ENCODE data around the gene RAB22A. TPM values are rescaled to one million over a fixed set of nuclear protein-coding genes. Genes with fewer than 3 reads are reported as not detected.
A peak's percentile ranks its signal among the peaks of the same experiment; 100 is the strongest.

The RAB22A gene, protein sequence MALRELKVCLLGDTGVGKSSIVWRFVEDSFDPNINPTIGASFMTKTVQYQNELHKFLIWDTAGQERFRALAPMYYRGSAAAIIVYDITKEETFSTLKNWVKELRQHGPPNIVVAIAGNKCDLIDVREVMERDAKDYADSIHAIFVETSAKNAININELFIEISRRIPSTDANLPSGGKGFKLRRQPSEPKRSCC
- 7.3 and 11.5 TPM in 2 replicates for total RNA-seq (2014; rRNA removed; shearing (Covaris generic))

- peak; percentile 54 for DNase-seq (ENCODE audit: low spot score)
These were observed at the start of gene RAB22A for GRCh38 chr20:58309591-58310290. TSS of gene RAB22A (plus strand) at chr20:58309715. CDS start at chr20:58309977, 262 bp downstream.

DNA sequence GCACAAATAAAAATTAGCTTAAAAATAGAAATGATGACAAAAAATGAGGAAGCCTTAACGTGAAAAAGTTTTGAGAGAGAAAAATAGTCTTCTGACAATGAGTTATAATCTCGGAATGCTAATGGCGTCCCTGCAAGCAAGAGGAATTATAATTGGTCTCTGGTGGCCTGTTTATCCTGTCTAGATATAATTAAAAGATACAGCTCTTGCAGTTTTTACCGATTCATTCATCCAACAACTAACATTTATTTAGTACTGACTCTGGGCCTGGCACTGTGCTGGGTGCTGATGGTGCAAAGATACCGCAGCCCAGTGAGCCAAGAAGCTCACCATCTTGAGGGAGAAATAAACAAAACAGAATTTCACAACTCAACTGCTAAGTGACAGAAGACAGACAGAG is 49.5 kb upstream of the RAB22A start:
- DNase-seq (ENCODE audit: low spot score) = no peak

DNA sequence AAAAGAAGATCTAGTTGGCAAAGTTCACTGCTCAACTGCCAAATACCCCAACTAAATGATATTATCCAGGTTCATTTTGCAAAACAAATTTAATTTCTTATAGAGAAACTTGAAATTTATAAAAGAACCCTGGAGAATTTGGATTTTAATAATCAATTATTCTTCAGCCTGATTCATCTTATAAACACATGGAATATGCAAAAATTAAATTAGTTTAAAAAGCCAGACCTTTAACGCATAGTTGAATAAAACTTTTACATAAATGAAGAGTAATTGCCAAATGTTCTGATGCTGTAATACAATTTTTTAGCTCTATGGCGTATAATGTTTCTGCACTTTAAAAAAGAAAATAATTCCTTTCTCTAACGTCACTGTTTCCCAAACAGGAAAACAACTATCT is 47.9 kb upstream of the RAB22A start:
- no peak for DNase-seq (ENCODE audit: low spot score)

- no peak for DNase-seq (ENCODE audit: low spot score)
These were observed 45.2 kb upstream of the RAB22A start for GRCh38 chr20:58264271-58264670.

DNA sequence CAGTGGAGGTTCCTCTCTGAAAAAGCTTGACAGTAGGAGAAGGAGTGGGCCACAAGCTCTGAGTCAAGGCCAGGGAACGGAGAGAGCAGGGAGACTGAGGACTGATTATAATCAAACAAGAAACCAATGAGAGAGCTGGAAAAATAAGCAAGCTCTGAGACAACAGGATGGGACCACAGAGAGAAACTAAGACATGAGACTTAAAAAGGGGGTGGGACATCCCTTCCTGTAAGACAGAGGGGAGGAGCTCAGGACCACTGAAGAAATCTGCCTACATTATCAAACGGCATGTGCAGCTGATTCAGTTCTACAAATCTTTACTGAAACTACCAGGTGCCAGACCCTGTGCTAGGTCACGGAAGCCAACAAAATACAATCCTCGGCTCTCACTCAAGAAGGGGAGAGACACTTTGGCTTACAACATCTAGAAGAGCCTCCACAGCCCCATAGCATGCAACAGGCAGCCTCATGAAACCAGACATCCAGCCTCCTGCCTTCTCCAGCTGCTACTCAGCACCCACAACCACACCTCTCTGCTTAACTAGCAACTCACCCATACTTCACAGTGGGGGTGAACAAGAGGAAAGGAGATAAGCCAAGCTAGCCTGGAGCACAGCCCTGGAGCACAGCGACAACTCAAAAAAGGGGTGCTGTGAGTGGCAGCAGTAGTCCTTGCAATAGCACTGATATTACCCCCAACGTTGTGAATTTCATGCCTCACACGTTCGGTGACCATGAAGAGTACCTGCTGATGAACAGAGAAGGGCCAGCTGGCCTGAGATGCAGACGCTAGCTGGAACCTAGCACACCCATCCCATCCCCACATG is 41.9 kb upstream of the RAB22A start:
- DNase-seq (ENCODE audit: low spot score) = no peak

DNA sequence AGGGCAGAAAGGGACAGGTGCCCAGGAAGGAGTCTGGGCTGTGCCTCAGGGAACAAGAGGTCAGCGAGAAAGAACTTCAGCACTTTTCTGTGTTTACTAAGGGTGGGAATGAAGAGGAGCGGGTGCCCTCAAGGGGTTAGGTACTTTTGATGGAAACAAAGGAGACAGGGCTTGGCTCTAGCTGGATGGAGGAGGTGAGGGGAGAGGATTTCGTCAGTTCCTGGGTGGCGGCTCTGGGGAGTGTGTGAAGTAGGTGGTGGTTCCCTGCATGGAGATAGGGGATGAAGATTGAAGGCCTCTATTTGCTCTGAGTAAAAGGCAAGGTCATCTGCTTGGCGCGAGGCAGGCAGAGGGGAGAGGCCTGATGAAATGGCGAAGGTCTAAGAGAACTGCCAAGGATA is 41.1 kb upstream of the RAB22A start:
- no peak for DNase-seq (ENCODE audit: low spot score)

- no peak for DNase-seq (ENCODE audit: low spot score)
These were observed 40.4 kb upstream of the RAB22A start for GRCh38 chr20:58268936-58269619.

DNA sequence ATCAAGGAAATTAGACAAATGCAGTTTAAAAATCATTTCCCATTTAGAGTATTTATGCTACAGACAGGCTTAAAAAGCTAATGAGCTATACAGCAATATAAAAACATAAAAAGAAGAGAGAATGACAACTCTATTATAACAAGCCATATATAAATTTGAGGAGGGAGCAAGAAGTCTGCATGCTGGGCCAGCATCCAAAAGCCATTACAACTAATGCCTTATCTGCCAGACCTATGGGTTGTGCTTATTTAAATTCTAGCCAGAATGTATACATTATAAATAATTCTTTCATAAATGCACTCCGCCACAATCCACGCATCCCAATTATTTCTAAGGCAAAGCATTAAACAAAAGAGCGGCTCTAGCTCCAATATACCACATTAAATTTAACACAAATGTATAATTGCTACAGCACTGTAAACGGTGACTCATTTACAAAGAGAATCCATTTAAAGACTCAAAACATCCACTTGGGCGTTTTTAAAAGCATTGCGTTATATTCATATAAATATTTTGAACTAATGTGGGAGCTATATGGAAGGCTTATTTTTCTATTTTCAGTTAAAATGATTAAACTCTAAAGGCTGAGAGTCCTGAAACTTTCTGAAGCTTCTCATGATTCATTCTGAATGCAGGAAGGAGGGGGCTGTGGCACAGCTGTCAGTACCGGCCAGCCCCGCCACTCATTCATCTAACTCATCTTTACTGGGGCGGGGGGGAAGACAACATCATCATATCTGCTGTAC is 37.7 kb upstream of the RAB22A start:
- DNase-seq (ENCODE audit: low spot score) = no peak

GRCh38 chr20:58274384-58274783 is 35.1 kb upstream of the RAB22A start:
- no peak for DNase-seq (ENCODE audit: low spot score)

GRCh38 chr20:58277107-58277506 is 32.4 kb upstream of the RAB22A start:
- no peak for DNase-seq (ENCODE audit: low spot score)

GRCh38 chr20:58277578-58278472 is 31.7 kb upstream of the RAB22A start:
- DNase-seq (ENCODE audit: low spot score) = no peak

DNA sequence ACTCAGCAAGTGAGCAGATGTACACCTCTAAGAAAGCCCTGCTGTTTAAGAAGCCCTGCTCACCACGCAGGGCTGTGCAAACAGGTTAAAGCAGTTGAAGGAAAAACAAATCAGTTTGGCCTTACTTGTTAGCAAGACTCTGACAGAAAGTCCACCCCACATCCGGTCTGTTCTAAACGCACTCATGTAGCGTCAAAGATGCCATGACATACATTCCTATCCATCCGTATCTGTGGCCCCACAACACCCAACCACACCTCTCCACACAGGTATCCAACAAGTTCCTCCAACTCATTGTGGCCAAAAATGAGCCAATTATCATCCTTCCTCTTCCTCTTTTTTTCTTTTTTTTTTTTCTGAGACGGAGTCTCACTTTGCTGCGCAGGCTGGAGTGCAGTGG is 22.8 kb upstream of the RAB22A start:
- no peak for DNase-seq (ENCODE audit: low spot score)

DNA sequence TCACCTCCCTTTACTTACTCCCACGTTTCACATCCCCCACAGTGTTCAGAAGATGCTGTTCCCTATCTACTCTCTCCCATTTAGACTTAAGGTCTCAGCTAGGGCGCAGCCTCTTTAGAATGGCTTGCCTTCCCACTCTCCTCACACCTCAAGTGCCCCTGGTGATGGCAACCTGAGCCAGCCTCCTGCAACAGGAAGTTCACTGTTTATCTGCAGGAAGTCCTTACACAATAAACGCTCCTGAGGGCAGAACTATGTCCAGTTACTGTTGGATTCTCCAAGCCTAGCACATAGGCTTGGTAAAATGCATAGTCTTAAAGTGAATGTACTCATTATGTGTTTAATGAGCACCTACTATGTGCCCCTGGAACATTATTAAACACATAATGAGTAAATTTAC is 21.9 kb upstream of the RAB22A start:
- no peak for DNase-seq (ENCODE audit: low spot score)

DNA sequence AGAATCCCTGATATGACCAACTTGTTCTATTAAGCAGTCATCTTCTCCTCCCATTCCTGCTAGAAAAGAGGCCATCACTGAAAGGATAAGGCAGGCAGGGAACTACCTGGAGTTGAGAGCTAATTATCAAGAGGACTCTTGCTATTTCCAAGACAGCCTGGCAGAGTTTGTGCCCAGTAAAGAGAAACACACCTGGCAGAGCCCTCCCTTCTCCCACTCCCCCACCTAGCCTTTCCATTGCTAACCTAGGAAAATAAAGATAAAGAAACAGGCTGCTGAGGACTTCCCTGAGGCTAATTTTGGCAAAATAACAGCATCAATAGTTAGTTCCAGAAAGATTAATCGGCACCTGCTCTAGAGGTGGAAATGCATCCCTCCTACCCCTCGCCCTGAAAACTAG is 20.4 kb upstream of the RAB22A start:
- no peak for DNase-seq (ENCODE audit: low spot score)

DNA sequence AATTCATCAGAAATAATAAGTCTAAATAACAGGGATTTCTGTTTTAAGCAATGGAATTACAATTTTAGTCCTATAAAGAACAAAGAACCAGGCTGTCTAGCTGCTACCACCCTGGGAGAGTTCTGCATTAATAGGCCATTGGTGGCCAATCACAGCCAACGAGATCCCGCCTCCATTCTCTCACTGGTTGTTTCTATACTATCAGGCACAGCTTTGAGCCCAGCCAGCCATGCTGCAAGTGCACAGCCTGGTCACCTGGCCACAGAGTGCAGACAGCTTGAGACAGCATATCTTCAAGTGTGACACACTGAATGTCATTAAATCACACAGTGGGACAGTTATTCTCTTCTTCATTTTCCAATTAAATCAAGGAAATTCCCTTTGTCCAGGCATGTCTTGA is 16.1 kb upstream of the RAB22A start:
- no peak for DNase-seq (ENCODE audit: low spot score)

DNA sequence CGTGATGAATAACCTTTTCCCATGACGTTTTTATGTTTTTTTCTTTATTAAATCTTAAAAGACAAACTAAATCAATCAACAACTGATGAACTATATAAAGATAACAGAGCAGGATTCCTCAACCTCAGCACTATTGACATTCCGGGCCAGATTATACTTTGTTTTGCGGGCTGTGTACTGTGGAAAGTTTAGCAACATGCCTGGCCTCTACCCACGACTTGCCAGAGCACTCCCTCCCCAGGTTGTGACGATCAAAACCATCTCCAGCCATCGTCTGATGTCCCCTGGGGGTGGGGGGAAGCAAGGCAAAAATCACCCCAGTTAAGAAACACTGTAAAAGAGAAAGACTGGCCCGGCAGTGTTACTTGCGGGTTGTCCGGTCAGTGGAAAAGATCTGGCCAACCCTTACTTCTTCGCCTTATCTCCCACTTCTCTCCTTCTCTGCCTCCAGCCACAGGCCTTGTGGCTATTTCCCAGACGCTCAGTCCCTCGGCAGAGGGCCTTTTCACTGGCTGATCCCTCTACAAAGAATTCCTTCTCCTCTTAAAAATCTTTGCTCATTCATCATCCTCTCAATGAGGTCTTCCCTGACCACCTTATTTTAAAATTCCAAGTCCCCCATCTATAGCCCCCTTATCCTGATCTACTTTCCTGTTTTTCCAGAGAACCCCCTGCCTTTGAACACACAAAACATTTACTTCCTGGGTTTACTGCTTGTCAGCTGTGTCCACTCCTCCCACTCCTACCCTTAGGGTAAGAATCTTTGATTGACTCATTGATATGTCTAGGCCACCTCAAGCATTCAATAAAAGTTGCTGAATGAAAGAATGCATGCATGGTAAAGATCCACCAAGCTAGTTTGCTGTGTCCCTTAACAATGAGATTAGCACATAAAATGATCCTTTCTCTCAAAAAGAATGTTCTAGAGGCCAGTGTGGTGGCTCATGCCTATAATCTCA is 14.7 kb upstream of the RAB22A start:
- DNase-seq (ENCODE audit: low spot score) = no peak

GRCh38 chr20:58296051-58296837 is 13.3 kb upstream of the RAB22A start:
- DNase-seq (ENCODE audit: low spot score) = no peak

GRCh38 chr20:58297394-58297793 is 12.1 kb upstream of the RAB22A start:
- DNase-seq (ENCODE audit: low spot score) = no peak

Measured in H4 (cell line).